Measurements from ENCODE around the gene ECE2. TPM values are rescaled to one million over a fixed set of nuclear protein-coding genes. Genes with fewer than 3 reads are reported as not detected.
A peak's percentile ranks its signal among the peaks of the same experiment; 100 is the strongest.

Gene ECE2
- total RNA-seq, 1 experiment from 2014 or later = not detected

DNA sequence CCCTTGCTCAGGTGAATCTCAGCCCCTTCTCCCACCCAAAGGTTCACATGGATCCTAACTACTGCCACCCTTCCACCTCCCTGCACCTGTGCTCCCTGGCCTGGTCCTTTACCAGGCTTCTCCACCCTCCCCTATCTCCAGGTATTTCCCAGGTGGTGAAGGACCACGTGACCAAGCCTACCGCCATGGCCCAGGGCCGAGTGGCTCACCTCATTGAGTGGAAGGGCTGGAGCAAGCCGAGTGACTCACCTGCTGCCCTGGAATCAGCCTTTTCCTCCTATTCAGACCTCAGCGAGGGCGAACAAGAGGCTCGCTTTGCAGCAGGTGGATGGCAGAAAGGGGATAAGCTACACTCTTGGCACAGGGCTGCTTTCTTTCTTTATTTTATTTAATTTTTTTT lies 66.1 kb downstream of the ECE2 start:
- ChIA-PET POLR2A (ENCODE audit: unreplicated experiment) (interaction anchor here (0.6 kb wide), 1 partner anchor 22 kb away, joined by 8 read pairs; no protein-coding TSS in a partner anchor), CTCF (no interaction called here)
- no peaks in the 10 kb centered on the region for H3K9me3 ChIP-seq (ENCODE audit: low read length)
- no peak overlapping the region for H2AFZ ChIP-seq (ENCODE audit: low read length)
- no peaks in the 10 kb centered on the region for H3K36me3 ChIP-seq (ENCODE audit: low read depth, low read length)
- H4K20me1 ChIP-seq (ENCODE audit: low read length) = no peaks in the 10 kb centered on the region
- peaks cover 11% of the 10 kb centered on the region for H3K4me1 ChIP-seq (ENCODE audit: insufficient read depth, low read length)
- no peaks in the 10 kb centered on the region for H3K9me2 ChIP-seq (replicated peaks; ENCODE audit: low read length)
- peak; percentile 25 for DNase-seq
- no TSS peak for BruUV-seq (replicated peaks)
- H3K27me3 ChIP-seq (ENCODE audit: low read length) = no peaks in the 10 kb centered on the region
- no peaks in the 10 kb centered on the region for H3F3A ChIP-seq (ENCODE audit: low read length, unreplicated experiment)
- intact Hi-C loops (cut with micrococcal nuclease) = no loop called here
- H3K4me3 ChIP-seq (ENCODE audit: low read length) = no peak overlapping the region
- no peak overlapping the region for H3K27ac ChIP-seq (ENCODE audit: low read length)
- TF ChIP-seq, protein P1, sequence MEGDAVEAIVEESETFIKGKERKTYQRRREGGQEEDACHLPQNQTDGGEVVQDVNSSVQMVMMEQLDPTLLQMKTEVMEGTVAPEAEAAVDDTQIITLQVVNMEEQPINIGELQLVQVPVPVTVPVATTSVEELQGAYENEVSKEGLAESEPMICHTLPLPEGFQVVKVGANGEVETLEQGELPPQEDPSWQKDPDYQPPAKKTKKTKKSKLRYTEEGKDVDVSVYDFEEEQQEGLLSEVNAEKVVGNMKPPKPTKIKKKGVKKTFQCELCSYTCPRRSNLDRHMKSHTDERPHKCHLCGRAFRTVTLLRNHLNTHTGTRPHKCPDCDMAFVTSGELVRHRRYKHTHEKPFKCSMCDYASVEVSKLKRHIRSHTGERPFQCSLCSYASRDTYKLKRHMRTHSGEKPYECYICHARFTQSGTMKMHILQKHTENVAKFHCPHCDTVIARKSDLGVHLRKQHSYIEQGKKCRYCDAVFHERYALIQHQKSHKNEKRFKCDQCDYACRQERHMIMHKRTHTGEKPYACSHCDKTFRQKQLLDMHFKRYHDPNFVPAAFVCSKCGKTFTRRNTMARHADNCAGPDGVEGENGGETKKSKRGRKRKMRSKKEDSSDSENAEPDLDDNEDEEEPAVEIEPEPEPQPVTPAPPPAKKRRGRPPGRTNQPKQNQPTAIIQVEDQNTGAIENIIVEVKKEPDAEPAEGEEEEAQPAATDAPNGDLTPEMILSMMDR (conservative IDR thresholded peaks at IDR 0.05; ENCODE audit: low read depth, low read length) = no peak
- TF ChIP-seq EZH2phosphoT487 (IDR thresholded peaks at IDR 0.05; ENCODE audit: borderline replicate concordance, low read length) (no peak), EZH2 (IDR thresholded peaks at IDR 0.05; ENCODE audit: low read length, unreplicated experiment) (no peak)
- no peak for ATAC-seq
- no peak overlapping the region for H3K4me2 ChIP-seq (ENCODE audit: low read length)
- H3K79me2 ChIP-seq (ENCODE audit: low read length) = peaks cover 15% of the 10 kb centered on the region
- H3K9ac ChIP-seq (ENCODE audit: low read length) = no peak overlapping the region

Small RNAs within 50 kb of the gene (microRNA-seq; reads per million reads assigned to microRNA genes)
- gene MIR1224 (ENCODE audit: unreplicated experiment) = 10.3 reads per million, percentile 37 among the genes with 10 or more reads in this experiment

Other genes with a start within 250 kb of the ECE2 start
- not detected in 2 replicates for gene HTR3D, start 244.3 kb upstream of the ECE2 start, total RNA-seq (2014; rRNA removed)
- gene HTR3C, start 223.0 kb upstream of the ECE2 start, total RNA-seq (2014; rRNA removed) = not detected in 2 replicates
- not detected in 2 replicates for gene HTR3E, start 179.0 kb upstream of the ECE2 start, total RNA-seq (2014; rRNA removed)
- gene EIF2B5, start 140.7 kb upstream of the ECE2 start, total RNA-seq (2014; rRNA removed) = 51.3 and 57.0 TPM in 2 replicates
- 50.6 and 56.1 TPM in 2 replicates for gene DVL3, start 120.6 kb upstream of the ECE2 start, total RNA-seq (2014; rRNA removed)
- gene AP2M1, start 101.2 kb upstream of the ECE2 start, total RNA-seq (2014; rRNA removed) = 522 and 538 TPM in 2 replicates
- 84.7 and 85.5 TPM in 2 replicates for gene ABCF3, start 89.8 kb upstream of the ECE2 start, total RNA-seq (2014; rRNA removed)
- gene VWA5B2, start 46.4 kb upstream of the ECE2 start, total RNA-seq (2014; rRNA removed) = 1.4 and 1.9 TPM in 2 replicates
- 65.9 and 89.0 TPM in 2 replicates for gene ALG3, start 27.1 kb upstream of the ECE2 start, total RNA-seq (2014; rRNA removed)
- 27.3 and 37.8 TPM in 2 replicates for gene EEF1AKMT4, start 26.4 kb upstream of the ECE2 start, total RNA-seq (2014; rRNA removed)
- gene CAMK2N2, start 14.5 kb upstream of the ECE2 start, total RNA-seq (2014; rRNA removed) = 1.1 and 1.2 TPM in 2 replicates
- gene PSMD2, start 23.2 kb downstream of the ECE2 start, total RNA-seq (2014; rRNA removed) = 1,057 and 1,393 TPM in 2 replicates
- gene EIF4G1, start 38.6 kb downstream of the ECE2 start, total RNA-seq (2014; rRNA removed) = 463 and 599 TPM in 2 replicates
- gene FAM131A, start 61.6 kb downstream of the ECE2 start, total RNA-seq (2014; rRNA removed) = 21.9 and 24.2 TPM in 2 replicates
- 13.0 and 17.0 TPM in 2 replicates for gene CLCN2, start 85.6 kb downstream of the ECE2 start, total RNA-seq (2014; rRNA removed)
- 184 and 193 TPM in 2 replicates for gene POLR2H, start 85.7 kb downstream of the ECE2 start, total RNA-seq (2014; rRNA removed)
- gene THPO, start 102.2 kb downstream of the ECE2 start, total RNA-seq (2014; rRNA removed) = not detected in 2 replicates
- gene CHRD, start 104.0 kb downstream of the ECE2 start, total RNA-seq (2014; rRNA removed) = not detected in 2 replicates